SJCRH30 (cell line): Measurements from ENCODE around the gene RASSF10. TPM values are rescaled to one million over a fixed set of nuclear protein-coding genes. Genes with fewer than 3 reads are reported as not detected.

Experiments used
- DNase-seq, 2 experiments: peaks; one replicate each; pipeline ENCODE4 v3.0.0-alpha.2; 2015 to 2020
- H3K27ac ChIP-seq: fragments of 250-450 bp; sonication (Bioruptor Pico); 2 replicates; pipeline ENCODE4 v1.5.1; 2020; ENCODE audit warnings: mild to moderate bottlenecking, moderate library complexity
- H3K27me3 ChIP-seq: fragments of 250-450 bp; sonication (Bioruptor Pico); 2 replicates; pipeline ENCODE4 v1.5.1; 2020; ENCODE audit warnings: mild to moderate bottlenecking, moderate library complexity
- H3K36me3 ChIP-seq: fragments of 250-450 bp; sonication (Bioruptor Pico); 2 replicates; pipeline ENCODE4 v1.5.1; 2020; ENCODE audit warnings: mild to moderate bottlenecking, moderate library complexity
- H3K4me1 ChIP-seq: fragments of 250-450 bp; sonication (Bioruptor Pico); 2 replicates; pipeline ENCODE4 v1.5.1; 2020; ENCODE audit warnings: mild to moderate bottlenecking, moderate library complexity
- H3K4me3 ChIP-seq: fragments of 250-450 bp; sonication (Bioruptor Pico); 2 replicates; pipeline ENCODE4 v1.5.1; 2020; ENCODE audit warnings: mild to moderate bottlenecking, moderate library complexity
- H3K9me3 ChIP-seq: fragments of 250-450 bp; sonication (Bioruptor Pico); replicated peaks from 2 replicates; pipeline ENCODE4 v1.5.1; 2020; ENCODE audit warnings: mild to moderate bottlenecking, moderate library complexity
- total RNA-seq: library from RNA; depleted of rRNA; stranded (reverse); fragments of >200 nt; shearing (Covaris generic); gene quantifications from 2 replicates; pipeline ENCODE4 v1.2.3, GENCODE V29; 2014

RASSF10 gene
- total RNA-seq, 1 experiment from 2014 or later = 0.36 TPM

DNA sequence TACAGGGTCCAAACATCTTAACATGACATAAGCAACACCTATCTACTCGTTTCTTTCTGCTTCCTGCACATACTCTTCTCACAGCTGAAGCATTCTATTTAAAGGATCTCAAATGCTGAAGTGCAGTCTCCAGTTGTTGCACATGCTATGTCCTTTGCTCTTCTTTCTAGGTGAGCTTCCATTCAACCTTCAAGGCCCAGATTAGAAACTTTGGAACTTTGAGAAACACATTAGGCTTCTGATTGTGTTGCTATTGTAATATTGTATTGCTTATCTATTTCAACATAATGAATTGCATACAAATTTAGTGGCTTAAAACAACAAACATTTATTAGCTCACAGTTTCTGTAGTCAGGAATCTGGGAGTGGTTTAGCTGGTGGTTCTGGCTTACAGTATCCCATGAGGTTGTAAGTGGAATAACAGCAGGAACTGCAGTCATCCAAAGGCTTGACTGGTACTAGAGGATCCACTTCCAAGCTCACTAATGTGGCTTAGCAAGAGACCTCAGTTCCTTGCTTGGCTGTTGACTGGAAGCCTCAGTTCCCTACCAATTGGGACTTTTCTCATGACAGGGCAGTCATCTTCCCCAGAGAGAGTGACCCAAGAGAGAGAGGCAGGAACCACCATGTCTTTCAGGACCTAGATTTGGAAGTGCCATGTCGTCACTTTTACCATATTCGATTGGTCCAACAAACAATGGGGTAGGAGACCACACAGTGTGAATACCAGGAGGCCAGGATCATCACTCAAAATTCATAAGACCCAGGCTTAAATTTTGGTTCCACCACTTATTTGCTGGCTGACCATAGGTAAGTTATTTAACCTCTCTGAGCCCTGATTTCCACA lies 27.2 kb upstream of the RASSF10 start:
- Histone ChIP-seq H3K27ac (no peak overlapping the region), H3K36me3 (no peaks in the 10 kb centered on the region), H3K9me3 (no peaks in the 10 kb centered on the region), H3K4me1 (no peaks in the 10 kb centered on the region), H3K4me3 (no peak overlapping the region), H3K27me3 (no peaks in the 10 kb centered on the region)
- no peak for DNase-seq

DNA sequence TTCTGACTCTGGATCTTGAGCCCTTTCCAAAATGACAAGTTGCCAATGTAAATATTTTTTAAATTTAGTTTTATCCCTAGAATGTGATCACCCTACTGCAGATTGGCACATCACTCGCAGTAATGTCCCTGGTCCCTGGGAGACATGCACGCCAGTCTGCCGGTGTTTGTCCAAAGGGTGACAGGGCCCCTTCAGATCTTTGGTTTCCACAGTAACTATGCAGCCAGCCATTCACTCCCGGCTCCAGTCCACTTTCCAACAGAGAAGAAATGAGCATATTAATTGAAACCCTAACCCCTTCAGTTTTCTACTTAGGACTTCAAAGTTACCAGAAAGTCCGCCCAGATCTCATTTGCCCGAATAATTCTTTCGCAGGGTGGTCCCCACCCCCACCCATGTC lies 25.8 kb upstream of the RASSF10 start:
- DNase-seq = no peak
- Histone ChIP-seq H3K4me1 (no peaks in the 10 kb centered on the region), H3K27ac (no peak overlapping the region), H3K9me3 (no peaks in the 10 kb centered on the region), H3K4me3 (no peak overlapping the region), H3K36me3 (no peaks in the 10 kb centered on the region), H3K27me3 (no peaks in the 10 kb centered on the region)

DNA sequence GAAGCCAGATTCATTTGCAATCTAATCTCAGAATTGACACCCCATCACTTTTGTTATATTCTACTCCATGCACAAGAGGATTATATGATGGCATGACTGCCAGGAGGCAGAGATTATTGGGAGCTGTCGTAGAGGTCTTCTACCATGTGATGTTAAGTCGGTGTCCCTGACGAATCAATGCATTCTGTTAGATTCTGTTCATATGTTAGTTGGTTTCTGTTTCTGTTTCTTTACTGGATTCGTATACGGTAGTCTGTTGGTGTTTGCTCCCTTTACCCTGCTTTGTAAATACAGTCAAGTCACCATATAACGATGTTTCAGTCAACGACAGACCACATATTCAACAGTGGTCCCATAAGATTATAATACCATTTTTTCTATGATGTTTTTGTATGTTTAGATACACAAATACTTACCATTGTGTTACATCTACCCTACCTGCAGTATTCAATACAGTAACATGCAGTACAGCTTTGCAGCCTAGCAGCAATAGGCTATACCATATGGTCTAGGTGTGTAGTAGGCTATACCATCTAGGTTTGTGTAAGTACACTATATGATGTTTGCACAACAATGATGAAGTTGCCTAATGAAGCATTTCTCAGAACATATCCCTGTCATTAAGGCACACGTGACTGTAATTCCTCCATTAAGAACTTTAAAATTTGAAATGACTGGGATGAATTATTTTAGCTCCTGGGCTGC lies 22.8 kb upstream of the RASSF10 start:
- Histone ChIP-seq H3K9me3 (no peaks in the 10 kb centered on the region), H3K4me1 (no peaks in the 10 kb centered on the region), H3K27ac (no peak overlapping the region), H3K36me3 (no peaks in the 10 kb centered on the region), H3K4me3 (no peak overlapping the region), H3K27me3 (no peaks in the 10 kb centered on the region)
- DNase-seq = no peak

DNA sequence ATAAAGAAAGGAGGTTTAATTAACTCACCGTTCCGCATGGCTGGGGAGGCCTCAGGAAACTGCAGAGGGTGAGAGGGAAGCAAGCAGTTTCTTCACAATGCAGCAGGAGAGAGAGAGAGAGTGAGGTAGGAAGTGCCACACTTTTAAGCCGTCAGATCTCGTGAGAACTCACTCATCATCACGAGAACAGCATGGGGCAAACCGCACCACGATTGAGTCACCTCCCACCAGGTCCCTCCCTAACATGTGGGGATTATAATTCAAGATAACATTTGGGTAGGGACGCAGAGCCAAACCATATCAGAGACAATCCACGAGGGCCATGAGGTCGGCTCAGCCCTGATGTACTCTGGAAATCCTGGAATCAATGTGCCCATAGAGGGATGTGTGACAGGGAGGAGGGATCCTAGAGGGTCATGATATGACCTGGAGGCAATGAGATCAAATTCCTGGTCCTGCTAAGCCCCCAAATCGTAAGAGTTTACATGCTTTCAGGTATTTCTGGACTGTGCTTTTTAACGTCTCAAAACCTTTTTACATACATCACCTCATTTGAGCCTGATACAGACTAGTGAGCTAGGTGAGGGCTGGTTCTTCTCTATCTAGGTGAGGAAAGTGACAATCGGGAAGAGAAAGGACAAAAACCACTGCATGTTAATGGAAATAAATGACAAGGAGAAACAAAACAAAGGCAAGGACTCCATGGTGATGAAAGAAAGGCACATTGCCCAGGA lies 19.5 kb upstream of the RASSF10 start:
- H3K9me3 ChIP-seq = no peaks in the 10 kb centered on the region
- H3K27ac ChIP-seq = no peak overlapping the region
- H3K36me3 ChIP-seq = no peaks in the 10 kb centered on the region
- peak; percentile 30 to 62 for DNase-seq
- H3K27me3 ChIP-seq = no peaks in the 10 kb centered on the region
- H3K4me3 ChIP-seq = peak overlapping the region; percentile 40
- no peaks in the 10 kb centered on the region for H3K4me1 ChIP-seq

DNA sequence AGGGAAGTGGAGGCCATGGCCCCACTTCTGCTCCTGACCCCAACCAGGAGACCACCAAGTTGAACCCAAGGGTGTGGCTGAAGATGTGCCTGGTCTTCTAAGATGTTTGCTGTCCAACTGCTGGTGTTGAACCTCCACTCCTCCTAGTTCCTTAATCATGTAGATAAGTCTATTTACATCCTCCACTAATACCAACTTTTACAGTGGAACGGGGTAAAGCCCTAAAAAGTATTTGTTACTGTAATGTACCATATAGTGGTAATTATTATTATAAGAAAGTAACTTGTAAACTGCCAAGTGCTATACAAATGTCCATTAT lies 19.0 kb upstream of the RASSF10 start:
- no peak overlapping the region for H3K4me3 ChIP-seq
- no peaks in the 10 kb centered on the region for H3K4me1 ChIP-seq
- no peak for DNase-seq
- H3K9me3 ChIP-seq = no peaks in the 10 kb centered on the region
- no peak overlapping the region for H3K27ac ChIP-seq
- no peaks in the 10 kb centered on the region for H3K27me3 ChIP-seq
- H3K36me3 ChIP-seq = no peaks in the 10 kb centered on the region

DNA sequence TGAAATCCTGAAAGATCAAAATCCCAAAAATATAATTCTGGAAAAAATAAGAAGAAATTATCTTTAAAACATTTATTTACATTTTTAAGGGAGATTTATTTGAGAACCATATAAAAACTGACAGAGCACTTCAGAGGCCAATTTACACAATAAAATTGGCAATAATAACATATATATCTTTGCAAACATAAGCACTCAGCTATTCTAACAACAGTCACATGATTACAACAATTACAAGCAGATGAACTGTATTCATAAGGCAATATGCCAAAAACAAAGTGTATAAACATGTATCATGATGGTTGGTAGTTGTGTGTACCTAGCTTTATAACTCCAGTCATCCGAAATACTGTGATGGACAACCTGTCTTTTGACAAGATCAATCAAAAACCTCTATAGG lies 17.7 kb upstream of the RASSF10 start:
- Histone ChIP-seq H3K36me3 (no peaks in the 10 kb centered on the region), H3K9me3 (no peaks in the 10 kb centered on the region), H3K27ac (no peak overlapping the region), H3K27me3 (no peaks in the 10 kb centered on the region), H3K4me3 (no peak overlapping the region), H3K4me1 (no peaks in the 10 kb centered on the region)
- DNase-seq = no peak

DNA sequence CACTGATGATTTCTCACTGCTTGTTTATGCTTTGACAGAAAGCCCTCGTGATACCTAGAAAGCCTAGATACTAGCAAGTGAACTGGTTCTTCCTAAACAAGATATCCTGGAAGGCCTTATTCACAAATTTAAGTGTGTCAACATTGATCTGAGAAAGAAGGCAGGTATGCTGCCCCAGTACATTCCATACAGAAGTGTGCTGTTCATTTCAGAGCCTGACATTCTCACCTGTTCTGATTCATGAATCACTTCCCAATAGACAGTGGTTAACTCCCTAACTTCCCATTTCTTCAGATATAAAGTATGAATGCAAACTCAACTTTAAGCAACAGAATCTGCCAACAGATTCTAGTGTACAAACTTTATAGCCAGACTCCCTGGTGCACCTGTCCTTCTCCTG lies 15.5 kb upstream of the RASSF10 start:
- H3K9me3 ChIP-seq = no peaks in the 10 kb centered on the region
- no peaks in the 10 kb centered on the region for H3K4me1 ChIP-seq
- no peaks in the 10 kb centered on the region for H3K27me3 ChIP-seq
- DNase-seq = no peak
- H3K36me3 ChIP-seq = no peaks in the 10 kb centered on the region
- no peak overlapping the region for H3K4me3 ChIP-seq
- H3K27ac ChIP-seq = no peak overlapping the region

DNA sequence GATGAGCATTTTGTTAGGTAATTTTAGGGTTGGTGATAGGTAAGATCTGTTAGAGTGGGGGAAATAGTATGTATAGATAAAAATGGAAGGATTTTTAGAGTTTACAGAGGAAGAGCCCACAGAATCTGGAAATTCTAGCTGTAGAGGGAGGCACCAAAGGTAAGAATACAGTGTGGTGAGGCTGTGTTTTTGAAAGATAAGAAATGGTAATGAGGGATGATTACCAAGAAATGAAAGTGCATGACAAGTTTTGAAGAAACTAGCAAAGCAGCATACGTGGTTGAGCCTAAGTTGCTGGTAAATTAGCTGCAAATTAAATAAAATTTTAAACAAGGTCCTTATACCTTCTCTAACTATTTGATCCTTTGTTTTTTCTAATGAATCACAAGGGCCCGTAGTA lies 14.6 kb upstream of the RASSF10 start:
- Histone ChIP-seq H3K4me1 (no peaks in the 10 kb centered on the region), H3K27me3 (no peaks in the 10 kb centered on the region), H3K4me3 (no peak overlapping the region), H3K27ac (no peak overlapping the region), H3K36me3 (no peaks in the 10 kb centered on the region), H3K9me3 (no peaks in the 10 kb centered on the region)
- DNase-seq = no peak

DNA sequence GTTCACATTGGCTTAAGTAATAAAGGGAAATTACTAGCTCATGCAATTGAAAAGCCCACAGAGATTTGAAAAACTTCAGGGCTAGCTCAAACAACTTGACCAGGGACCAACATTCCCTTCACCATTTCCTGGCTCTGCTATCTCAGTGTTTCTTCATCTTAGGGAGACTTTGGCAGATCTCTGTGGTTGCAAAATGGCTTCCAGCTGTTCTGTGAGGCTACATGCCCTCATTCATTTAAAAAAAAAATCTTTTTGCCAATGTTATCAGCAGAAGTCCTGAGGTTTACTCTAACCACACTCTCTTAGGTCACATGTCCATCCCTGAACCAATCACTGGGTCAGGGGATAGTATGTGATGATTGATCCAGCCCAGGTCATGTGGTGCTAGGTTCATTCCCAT lies 13.9 kb upstream of the RASSF10 start:
- Histone ChIP-seq H3K36me3 (no peaks in the 10 kb centered on the region), H3K27me3 (no peaks in the 10 kb centered on the region), H3K27ac (no peak overlapping the region), H3K4me1 (peaks cover 2% of the 10 kb centered on the region), H3K9me3 (no peaks in the 10 kb centered on the region), H3K4me3 (no peak overlapping the region)
- peak in 1 of 2 experiments; percentile 16 for DNase-seq

DNA sequence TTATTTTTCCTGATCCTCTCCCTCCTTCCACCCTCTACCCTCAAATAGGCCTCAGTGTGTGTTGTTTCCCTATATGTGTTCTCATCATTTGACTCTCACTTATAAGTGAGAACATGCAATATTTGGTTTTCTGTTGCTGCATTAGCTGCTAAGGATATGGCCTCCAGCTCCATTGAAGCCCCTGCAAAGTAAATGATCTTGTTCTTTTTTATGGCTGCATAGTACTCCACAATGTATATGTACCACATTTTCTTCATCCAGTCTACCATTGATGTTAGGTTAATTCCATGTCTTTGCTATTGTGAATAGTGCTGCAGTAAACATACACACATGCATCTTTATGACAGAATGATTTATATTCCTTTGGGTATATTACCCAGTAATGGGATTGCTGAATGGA lies 13.3 kb upstream of the RASSF10 start:
- Histone ChIP-seq H3K9me3 (no peaks in the 10 kb centered on the region), H3K27me3 (no peaks in the 10 kb centered on the region), H3K36me3 (no peaks in the 10 kb centered on the region), H3K27ac (no peak overlapping the region), H3K4me1 (peaks cover 8% of the 10 kb centered on the region), H3K4me3 (no peak overlapping the region)
- DNase-seq = no peak

DNA sequence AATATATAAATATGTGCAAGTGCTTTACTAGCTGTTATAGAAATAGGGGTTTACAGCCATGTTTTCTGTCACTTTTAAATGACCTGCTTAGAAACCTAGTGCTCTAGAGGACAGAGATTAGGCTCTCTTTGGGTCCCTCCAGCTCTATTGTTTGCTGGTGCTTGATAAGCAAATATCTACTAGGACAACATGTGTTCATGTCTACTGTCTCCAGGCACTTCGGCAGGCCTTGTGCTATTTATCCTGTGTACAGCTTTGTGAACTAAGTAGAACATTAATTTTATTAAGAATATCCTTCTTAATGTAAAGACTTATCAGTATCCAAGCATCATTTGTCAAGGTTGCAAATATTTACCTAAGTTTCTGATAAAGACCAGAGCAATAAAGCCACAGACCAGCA lies 11.9 kb upstream of the RASSF10 start:
- DNase-seq = no peak
- Histone ChIP-seq H3K27me3 (no peaks in the 10 kb centered on the region), H3K27ac (no peak overlapping the region), H3K36me3 (no peaks in the 10 kb centered on the region), H3K4me3 (no peak overlapping the region), H3K4me1 (peaks cover 12% of the 10 kb centered on the region), H3K9me3 (no peaks in the 10 kb centered on the region)

DNA sequence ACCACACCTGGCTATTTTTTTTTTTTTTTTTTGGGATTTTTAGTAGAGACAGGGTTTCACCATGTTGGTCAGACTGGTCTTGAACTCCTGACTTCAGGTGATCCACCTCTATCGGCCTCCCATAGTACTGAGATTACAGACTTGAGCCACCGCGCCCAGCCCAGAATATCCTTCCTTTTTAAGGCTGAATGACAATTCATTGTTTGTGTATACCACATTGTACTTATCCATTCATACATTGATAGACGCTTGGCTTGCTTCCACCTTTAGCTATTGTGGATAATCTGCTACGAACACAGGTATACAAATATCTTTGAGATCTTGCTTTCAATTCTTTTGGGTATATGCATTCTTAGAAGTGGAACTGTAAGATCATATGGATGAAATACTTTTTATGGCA lies 10.8 kb upstream of the RASSF10 start:
- H3K36me3 ChIP-seq = no peaks in the 10 kb centered on the region
- no peak for DNase-seq
- no peak overlapping the region for H3K27ac ChIP-seq
- no peaks in the 10 kb centered on the region for H3K9me3 ChIP-seq
- peaks cover 12% of the 10 kb centered on the region for H3K4me1 ChIP-seq
- no peaks in the 10 kb centered on the region for H3K27me3 ChIP-seq
- no peak overlapping the region for H3K4me3 ChIP-seq

DNA sequence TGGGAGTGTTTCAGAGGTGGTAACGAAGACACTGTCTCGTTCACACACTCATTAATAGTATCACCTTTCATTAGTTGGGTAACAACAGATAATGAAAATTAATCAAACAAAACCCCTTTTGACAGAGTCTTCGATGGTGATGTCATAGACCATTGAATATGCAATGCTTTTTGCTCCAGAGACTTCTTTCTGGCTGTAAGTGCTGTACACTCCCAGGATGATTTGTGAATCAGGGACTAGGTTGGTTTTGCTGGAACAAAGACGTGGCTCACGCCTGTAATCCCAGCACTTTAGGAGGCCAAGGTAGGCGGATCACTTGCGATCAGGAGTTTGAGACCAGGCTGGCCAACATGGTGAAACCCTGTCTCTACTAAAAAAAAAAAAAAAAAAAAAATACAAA lies 9.5 kb upstream of the RASSF10 start:
- peaks cover 19% of the 10 kb centered on the region for H3K4me1 ChIP-seq
- no peak for DNase-seq
- H3K4me3 ChIP-seq = no peak overlapping the region
- no peaks in the 10 kb centered on the region for H3K9me3 ChIP-seq
- H3K27me3 ChIP-seq = no peaks in the 10 kb centered on the region
- no peaks in the 10 kb centered on the region for H3K36me3 ChIP-seq
- no peak overlapping the region for H3K27ac ChIP-seq

DNA sequence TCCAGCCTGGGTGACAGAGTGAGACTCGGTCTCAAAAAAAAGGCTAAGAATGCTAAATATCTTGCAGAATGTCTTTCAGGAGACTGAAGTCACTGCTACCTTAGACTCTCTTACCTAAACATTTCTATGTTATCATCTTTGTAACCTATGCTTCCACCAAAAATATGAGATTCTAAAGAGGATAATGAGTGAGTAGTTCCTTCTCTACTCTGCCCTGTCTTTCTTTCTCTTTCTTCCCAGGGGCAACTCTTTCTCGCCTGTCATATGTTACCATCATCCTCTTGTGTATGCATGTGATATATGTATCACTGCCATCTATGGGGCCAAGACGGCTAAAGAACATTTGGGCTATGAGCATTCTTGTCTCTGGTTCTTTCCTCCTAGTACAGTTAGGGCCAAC lies 9.0 kb upstream of the RASSF10 start:
- H3K27me3 ChIP-seq = no peaks in the 10 kb centered on the region
- peak overlapping the region; percentile 41 for H3K27ac ChIP-seq
- no peaks in the 10 kb centered on the region for H3K36me3 ChIP-seq
- H3K4me3 ChIP-seq = no peak overlapping the region
- H3K9me3 ChIP-seq = no peaks in the 10 kb centered on the region
- no peak for DNase-seq
- H3K4me1 ChIP-seq = peaks cover 19% of the 10 kb centered on the region

DNA sequence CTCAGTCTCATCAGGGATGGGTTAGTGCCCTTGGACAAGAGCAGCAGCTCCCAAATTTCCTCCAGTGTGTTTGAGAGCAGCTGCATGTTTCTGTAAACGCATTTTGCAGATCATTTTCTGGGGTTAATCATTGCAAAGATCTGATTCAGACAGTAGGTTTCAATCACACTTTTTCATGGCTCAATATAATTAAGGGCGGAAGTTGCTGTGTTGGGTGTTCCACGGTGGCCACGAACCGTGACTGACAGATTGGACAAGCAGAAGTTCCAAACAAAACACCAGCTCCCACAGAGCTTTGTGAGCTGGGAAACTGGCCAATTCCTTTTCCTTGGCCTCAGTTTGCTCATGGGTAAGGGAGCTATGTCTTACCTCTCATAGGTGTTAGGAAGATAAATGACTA lies 8.4 kb upstream of the RASSF10 start:
- H3K36me3 ChIP-seq = no peaks in the 10 kb centered on the region
- H3K4me1 ChIP-seq = peaks cover 19% of the 10 kb centered on the region
- peak overlapping the region; percentile 41 for H3K27ac ChIP-seq
- no peak overlapping the region for H3K4me3 ChIP-seq
- DNase-seq = peak; percentile 40 to 70
- H3K9me3 ChIP-seq = no peaks in the 10 kb centered on the region; the same call in 1 of the 2 replicates
- no peaks in the 10 kb centered on the region for H3K27me3 ChIP-seq
